HT-29 (cell line): ENCODE data around the gene LYZL1. TPM values are rescaled to one million over a fixed set of nuclear protein-coding genes. Genes with fewer than 3 reads are reported as not detected.
A peak's percentile ranks its signal among the peaks of the same experiment; 100 is the strongest.
"Not testable (repeated sequence)": the region's sequence is repeated elsewhere in the genome, so short reads cannot be mapped to it uniquely, and the experiment has no call there.

Experiments used
- DNase-seq: peaks from one replicate; pipeline ENCODE4 v3.0.0-alpha.2; 2015; ENCODE audit warnings: low spot score
- total RNA-seq: library from RNA; depleted of rRNA; stranded (reverse); fragments of >200 nt; shearing (Covaris generic); gene quantifications from 2 replicates; pipeline ENCODE4 v1.2.3, GENCODE V29; 2014

Gene LYZL1
- total RNA-seq, 1 experiment from 2014 or later = not detected

DNA sequence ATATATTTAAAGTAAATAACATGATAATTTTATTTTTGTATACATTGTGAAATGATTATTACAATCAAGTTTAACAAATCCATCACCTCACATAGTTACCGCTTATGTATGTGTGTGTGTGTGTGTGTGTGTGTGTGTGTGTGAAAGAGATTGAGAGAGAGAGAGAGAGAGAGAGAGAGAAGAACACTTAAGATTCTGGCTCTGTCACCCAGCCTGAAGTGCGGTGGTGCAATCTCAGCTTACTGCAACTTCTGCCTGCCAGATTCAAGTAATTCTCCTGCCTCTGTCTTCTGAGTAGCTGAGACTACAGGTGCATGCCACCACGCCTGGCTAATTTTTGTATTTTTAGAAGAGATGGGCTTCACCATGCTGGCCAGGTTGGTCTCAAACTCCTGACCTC lies 17.8 kb downstream of the LYZL1 start:
- no peak for DNase-seq

DNA sequence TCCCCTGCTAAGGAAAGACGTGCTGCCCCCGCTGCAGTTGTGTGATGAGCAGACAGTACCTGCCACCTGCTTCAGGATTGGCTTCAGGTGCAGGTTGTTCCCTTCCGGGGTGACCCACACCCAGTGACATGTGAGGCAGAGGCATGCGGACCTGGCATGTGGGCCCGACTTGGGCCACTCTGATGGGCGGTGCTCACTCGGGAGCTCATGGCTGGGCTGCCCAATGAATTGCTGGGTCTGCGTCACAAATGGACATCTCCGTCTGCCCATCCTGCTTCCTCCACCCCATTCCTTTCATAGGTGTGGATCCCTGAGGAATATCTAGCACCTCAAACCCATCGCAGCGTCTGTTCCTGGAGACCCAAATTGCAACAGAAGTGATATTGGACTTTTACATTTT lies 19.3 kb downstream of the LYZL1 start:
- DNase-seq = not testable (repeated sequence)

DNA sequence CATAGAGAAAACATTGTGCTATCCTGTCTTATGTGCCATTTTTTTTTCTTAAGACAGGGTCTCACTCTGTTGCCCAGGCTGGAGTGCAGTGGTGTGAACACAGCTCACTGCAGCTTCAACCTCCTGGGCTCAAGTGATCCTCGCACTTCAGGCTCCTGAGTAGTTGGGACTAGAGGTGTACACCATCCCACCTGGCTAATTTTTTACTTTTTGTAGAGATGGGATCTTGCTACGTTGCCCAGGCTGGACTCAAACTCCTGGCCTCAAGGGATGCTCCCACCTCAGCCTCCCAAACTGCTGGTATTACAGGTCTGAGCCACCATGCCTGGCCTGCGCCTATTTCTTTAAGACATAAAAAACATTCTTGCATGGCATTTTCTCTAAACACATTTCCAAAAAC lies 20.6 kb downstream of the LYZL1 start:
- DNase-seq = no peak

DNA sequence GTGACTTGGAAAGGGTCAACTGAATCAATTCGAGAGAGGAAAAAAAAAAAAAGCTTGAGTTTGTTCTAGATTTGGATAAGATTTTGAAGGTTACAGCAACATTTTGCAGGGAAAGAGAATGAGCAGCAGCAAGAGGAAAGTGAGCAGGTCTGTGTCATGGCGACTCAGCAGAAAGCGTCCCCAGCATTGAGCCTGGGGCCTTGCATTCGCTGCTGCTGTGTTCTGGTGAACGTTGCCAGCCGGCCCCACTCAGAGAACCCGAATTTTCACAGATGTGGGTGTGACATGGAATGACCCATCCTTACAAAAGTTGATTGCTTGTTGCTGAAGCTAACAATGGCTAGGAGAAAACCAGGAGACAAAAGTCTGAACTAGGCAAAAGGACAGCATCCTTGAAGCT lies 21.6 kb downstream of the LYZL1 start:
- DNase-seq = not testable (repeated sequence)

DNA sequence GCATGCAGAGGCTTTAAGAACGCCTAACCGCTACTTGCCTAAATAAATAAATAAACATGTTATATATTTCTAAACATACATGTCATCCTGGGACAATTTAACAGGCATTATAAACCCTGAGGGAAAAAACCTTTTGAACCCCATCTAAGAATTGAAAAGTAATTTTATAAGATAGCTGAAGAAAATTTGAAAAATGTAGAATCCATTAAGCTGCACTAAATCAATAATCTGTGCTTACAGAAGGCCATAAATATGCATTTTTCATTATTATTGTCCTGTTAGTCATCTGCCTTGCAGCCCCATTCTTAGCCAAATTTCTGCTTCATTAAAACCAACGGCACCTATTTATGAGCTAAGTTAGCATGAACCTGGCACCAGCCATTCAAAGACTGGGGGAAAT lies 24.2 kb downstream of the LYZL1 start:
- no peak for DNase-seq

DNA sequence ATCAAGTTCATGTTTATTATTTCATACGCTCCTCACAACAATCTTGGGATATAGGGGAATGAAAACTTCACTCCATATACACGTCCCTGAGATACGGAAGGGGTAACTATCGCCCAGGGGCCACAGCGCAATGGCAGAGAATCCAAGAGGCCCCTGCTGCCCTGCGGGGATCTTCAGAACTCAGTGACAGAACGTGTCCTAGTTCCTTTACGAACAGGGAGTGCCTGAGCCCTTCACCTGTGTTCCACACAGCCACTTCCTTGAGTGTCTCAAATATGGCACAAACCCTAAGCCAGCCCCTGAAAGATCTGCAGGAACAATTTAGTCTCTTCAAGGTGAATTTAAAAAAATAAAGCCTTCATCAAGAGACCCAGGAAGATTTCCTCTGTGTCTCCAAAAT lies 25.9 kb downstream of the LYZL1 start:
- no peak for DNase-seq

DNA sequence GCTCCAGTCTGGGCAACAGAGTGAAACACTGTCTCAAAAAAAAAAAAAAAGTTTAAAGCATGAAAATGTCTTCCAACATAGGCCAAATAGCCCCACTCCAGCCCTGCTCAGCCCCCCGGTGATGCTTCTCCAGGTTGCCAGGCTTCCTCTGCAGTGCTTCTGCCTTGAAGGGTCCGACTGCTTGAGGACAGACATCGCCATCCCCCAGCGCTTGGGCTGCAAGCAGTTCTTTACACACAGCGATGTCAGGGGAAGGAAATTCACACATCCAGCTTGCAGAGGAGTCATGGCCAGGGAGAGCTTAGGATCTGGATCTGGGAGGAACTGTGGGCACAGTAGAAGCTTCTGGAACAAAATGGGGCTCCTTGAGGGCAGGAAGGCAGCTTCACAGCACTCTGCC lies 26.9 kb downstream of the LYZL1 start:
- DNase-seq = no peak

DNA sequence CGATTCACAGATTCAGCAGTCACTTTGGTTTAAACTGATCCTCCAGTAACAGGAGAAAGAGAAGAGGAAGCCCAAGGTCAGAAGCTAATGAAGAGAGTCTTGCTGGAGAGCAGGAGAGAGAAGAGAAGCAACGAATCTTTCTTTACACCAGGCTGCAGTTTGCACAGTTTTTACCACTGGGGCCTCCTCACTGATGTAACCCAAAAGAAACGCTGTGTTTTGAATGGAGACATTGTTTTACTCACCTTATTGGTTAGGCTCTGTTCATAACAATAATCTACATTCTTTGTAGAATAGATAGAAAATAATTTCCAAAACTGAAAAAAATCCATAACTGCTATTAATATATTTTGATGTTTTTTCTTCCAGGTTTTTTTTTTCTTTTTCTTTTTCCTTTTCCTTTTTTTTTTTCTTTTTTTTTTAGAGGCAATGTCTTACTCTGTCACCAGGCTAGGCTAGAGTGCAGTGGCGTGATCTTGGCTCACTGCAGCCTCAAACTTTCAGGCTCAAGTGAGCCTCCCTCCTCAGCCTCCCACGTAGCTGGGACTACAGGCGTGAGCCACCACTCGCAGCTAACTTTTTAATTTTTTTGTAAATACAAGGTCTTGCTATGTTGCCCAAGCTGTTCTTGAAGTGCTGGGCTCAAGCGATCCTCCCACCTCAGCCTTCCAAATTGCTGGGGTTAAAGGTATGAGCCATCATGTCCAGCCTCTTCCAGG lies 27.6 kb downstream of the LYZL1 start:
- no peak for DNase-seq

DNA sequence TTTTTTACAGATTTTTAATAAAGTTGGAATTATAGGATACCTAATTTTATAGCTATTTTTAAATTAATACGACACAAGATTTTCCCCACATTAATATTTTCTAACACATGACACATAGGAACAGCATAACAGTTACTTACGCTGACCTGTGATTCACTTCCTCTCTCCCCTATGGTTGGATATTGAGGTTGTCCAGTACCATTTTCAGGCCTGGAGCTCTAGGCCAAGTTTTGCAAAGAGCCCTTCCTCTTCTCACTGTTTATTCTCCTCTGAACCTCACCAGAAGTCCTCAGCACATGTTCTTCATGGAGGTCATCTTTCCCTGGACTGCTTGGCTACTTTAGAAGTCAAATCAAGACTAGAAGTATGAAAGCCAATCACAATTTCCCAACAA lies 28.2 kb downstream of the LYZL1 start:
- DNase-seq = no peak

DNA sequence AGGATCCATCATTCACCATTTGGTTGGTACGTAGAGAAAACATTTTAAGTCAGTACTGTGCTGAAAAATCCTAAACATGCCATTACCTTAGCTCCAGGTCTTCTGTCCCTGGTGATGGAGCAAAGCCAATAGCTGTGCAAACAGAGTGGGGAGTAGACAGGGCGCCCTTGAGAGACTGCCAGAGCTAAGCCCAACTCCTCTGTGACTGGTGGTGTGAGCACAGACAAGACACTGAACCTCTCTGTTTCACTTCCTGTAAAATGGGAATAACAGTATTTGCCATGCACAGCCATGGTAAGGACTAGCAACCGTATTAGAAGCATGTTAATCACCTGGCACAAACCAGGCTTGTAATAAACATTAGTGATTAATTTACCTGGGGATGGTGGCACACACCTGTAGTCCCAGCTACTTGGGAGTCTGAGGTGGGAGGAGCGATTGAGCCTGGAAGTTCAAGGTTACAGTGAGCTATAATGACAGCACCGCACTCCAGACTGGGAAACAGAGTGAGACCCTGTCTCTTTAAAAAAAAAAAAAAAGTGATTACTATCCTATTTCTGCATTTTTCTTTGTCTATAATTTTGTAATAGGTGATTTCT lies 28.7 kb downstream of the LYZL1 start:
- no peak for DNase-seq

DNA sequence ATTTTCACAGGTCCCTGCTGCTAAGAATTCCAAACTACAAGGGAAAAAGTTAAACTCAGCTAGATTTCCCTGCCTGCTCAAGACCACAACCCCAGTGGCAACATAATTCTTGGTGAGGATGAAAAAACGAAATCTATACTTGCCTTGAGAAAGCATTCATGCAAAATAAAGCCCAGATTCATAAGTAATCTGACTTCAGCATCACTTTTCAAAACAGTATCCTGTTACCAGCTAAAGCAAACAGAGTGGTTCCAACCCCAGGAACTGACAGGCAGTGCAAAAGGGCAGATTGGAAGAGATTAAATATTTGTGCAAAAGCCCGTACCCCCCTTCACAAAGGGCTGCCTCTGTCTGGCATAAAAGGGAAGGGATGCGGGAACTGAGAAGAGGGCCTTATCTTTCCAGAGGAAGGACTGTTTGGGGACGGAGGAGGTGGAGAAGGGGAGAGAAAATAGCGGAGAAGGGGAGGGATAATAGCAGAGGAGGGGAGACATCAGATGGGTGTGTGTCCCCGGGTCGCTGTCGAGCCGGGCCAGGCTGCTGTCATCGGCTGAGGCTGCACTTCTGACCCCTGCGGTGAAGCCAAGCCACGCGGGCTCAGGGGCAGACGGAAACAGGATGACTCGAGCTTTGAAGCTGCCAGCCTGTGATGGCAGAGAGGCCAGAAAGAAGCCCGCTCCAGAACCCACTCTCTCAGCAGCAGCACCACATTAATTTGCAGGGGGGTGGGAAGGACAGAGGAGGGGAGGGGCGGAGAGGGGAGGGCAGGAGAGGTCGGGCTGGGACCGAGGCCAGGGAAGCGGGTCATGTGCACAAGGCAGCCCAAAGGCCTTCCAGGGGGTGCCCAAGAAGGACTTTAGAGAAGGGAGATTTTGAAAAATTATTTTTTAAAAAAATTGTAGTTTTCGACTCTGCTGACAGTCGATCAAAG lies 29.5 kb downstream of the LYZL1 start:
- DNase-seq = not testable (repeated sequence)

DNA sequence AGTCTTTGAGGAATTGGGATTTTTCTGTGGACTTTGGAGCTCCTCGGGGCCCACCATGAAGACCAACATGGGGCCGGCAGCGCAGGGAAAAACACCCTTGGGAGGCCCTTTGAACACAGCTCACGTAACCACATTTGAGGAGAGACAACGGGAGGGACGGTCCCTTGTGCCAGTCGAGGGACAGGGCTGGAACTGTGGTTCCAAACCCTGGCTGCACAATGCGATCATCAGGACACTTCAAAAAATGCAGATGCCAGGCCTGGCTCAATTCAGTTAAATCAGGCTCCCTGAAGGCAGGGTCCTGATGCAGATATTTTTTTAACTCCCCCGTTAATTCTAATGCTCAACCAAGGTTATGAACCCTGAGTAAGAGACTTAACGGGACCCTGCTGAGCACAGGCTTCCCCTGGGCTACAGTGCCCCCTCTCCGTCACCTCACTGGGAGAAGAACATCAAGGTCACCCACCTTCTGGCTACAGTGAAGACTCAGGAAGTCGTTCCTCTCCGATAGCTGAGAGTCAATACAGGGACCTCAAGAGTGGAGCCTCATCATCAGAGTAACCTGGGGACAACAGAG lies 30.4 kb downstream of the LYZL1 start:
- no peak for DNase-seq

DNA sequence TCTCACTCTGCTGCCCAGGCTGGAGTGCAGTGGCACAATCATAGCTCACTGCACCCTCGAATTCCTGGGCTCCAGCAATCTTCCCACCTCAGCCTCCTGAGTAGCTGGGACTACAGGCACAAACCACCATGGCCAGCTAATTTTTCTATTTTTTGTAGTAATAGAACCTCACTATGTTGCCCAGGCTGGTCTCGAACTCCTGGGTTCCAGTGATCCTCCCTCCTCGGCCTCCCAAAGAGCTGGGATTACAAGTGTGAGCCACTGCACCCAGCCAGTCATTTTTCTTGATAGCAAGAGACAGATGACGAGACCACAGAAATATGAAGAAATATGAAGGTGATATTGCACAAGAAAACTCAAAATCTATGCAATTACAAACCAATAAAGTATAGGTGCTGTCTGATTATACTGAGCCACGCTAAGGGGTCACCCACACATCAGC lies 31.8 kb downstream of the LYZL1 start:
- DNase-seq = not testable (repeated sequence)

DNA sequence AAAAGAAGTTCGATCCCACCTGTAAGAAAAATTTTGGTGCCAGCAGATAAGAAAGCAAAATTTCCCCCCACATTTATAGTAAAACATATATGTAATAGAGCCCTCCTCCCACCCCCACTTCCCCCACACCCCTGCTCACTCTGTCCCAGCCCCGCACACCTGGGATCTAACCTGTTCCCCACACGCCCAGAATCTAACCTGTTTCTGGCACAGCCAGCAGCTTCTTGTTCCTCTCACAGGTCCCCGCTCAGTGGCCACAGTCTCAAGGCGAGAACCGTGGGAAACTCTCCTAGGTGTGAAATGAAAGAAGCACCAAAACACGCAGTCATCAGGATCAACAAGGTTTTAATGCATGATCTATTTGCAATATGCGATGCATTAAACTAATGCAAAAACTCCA lies 32.8 kb downstream of the LYZL1 start:
- DNase-seq = no peak

DNA sequence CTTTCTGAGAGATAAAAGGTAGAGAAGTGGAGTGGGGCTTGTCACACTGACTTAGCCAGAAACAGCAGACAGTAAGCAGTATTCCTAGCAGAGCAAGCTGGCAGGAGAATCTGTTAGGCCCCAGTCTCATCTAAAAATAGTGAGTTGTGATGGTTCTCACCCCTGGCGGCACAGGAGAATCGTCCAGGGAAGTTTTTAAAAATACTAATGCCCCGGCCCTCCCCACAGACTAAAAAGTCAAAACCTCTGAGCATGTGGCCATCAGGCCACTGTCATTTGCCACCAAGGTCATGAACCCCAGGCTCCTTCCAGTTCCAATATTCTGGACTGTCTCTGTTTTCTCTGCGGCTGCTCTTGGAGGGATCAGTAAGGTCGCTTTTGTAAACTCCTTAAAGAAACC lies 34.0 kb downstream of the LYZL1 start:
- DNase-seq = no peak

DNA sequence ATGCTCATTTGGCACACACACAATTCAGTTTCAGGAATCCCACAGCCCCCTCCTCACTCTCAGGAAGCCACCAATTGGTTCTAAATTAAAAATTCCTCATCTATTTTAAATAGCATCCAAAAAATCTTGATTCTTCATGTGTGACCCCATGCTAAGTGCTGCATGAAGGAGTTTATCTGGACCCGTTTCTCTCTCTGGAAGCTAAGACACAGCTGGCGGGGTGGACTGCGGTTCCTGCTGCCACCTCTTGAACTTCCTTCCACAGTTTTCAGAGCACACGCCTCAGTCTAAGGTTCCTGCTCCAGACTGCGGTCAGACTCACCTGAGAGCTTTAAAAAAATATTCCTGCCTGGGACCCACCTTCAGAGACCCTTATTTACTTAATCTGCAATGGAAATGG lies 34.5 kb downstream of the LYZL1 start:
- no peak for DNase-seq

DNA sequence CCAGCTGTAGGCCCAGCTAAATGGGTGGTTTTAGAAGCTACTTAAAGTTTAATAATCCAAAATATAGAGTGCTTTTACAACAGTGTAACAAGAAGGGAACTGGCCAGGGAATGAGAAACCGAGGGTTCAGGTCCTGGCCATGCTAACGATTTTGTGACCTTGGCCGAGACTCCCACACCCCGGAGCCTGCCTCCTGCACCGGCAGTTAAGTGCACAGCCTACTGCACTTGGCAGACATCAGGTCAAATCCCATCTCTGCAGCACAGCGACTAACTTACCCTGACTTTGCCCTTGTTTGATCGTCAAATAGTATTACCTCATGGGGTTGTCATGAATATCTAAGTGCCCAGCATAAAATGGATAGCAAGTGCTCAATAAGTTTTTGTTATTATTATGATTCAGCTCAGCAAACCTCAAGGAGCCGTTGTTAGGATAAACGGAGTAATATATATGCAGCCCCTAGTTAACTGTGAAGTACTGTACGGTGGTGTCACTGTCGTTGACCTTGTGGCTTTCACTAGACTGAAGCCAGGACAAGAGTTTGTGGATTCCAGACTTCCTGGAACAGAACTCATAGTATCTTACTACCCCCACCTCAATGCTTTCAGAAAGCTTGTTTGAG lies 35.5 kb downstream of the LYZL1 start:
- no peak for DNase-seq

DNA sequence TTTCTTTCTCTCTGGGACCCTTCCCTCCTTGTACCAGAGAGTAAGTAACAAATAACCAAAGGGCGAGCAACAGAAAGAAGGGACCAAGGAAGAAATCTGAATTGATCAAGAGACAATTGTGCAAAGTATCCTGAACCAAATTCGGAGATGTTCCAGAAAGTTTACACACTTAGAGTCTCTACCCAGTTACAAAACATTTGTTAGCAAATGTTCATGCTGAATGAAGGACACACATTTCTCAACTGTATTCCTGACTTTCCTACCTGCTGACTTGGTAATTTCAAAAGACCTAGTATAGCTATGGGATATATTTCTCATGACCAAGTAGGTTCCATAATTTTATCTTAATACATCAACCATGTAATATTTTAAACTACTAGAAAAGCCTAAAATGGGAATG lies 37.4 kb downstream of the LYZL1 start:
- no peak for DNase-seq

DNA sequence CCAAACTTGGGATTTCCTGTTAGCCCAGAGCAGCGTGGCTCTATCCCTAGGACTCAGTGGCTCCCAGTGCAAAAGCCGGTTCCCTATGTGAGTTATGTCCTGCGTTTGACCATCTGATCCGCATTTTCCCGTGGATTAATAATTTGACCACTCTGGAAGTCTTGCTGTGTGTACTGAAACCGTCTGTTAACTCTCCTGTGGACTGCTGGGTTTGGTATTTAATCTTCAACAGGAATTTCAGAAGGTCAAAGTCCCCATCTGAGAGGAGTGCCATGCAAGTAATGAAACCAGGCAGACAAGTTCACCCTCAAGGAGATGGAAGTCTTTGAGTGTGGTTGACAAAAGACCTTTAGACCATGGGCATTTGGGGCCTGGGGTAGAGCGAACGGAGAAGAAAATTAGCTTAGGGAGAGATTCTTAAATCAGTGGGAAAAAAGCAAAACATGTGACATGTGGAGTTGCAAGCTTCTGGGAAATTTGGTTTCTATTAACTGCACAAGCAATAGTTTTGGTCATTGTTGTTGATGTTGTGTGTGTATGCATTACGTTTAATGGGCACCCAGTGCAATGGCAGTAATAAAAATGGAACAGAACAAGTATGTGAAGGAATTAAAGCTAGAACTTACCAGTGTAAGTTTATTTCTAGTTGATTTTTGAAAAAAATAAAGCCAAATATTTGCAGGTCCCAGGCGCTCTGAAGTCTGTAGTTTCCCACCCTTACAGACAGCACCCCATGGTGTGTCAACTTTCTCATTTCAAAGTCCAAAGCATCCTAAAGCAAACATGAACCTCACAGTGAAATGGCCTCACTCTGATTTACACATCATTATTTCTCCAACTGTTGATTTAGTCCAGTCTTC lies 38.2 kb downstream of the LYZL1 start:
- peak; percentile 22 for DNase-seq

DNA sequence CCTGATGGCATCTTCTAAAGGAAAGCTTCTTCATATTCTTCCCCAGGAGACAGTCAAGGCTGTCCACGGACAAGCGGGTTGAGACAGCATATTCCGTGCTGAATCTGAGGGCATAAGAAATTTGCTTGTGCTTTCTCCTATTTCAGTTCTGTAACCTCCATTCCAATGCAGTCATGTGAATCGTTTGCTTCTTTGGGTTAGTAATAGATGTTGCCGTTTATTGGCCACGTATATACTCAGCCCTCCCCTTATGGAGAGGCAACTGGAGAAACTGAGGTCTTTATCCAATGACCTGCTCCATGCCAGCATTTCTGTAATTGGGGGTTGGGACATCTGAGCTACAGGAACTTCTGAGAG lies 38.9 kb downstream of the LYZL1 start:
- DNase-seq = no peak

DNA sequence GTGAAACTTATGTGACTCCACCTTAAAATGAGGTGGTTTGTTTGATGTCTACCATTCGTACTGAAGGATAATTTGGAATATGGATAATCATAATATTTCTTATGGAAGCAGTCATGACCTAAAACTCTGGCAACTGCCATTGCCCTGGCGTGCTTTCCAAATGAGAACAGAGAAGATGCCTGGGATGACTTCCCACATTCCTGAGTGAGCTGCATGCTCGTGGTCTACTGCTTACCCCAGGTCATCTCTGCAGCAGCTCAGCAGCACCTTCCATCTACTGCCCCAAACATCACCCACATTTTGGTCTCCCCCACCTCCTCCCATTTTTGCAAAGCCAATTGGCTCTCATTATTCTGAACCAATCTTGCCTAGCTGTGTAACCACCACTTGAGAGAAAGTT lies 40.1 kb downstream of the LYZL1 start:
- no peak for DNase-seq
